ENCODE measurements around the gene AIG1. TPM values are rescaled to one million over a fixed set of nuclear protein-coding genes. Genes with fewer than 3 reads are reported as not detected.

The AIG1 gene
- total RNA-seq, 1 donor from 2014 or later, result 18.5 TPM

DNA sequence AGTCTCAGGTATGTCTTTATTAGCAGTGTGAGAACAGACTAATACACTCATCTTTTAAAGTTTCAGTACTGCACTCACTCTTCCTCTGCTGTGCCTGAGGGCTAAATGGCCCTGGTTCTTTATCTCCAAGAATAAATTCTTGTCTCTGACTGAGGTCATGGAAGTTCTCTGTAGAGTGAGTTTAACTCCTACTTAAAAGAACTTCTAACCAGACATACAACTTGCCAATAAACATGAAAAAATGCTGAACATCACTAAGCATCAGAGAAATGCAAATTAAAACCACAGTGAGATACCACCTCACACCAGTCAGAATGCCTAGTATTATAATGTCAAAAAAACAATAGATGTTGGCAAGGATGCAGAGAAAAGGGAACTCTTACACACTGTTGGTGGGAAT lies 316.2 kb downstream of the AIG1 start:
- DNase-seq, result no peak

- no peak for DNase-seq
These were observed 324.9 kb downstream of the AIG1 start for GRCh38 chr6:143385636-143386035.

GRCh38 chr6:143390278-143390677 lies 329.6 kb downstream of the AIG1 start:
- DNase-seq, result no peak

Other genes starting within 250 kb of the AIG1 start
- 10.6 and 11.7 TPM in 2 replicates for gene HIVEP2, start 115.7 kb upstream of the AIG1 start, total RNA-seq